Astrocyte (in vitro differentiated cells and primary cell): Measurements from ENCODE around the gene CREB5. TPM values are rescaled to one million over a fixed set of nuclear protein-coding genes. Genes with fewer than 3 reads are reported as not detected.

Source experiments
- DNase-seq: peaks from one replicate; pipeline ENCODE4 v3.0.0-alpha.2; 2010; ENCODE audit warnings: low read depth
- FAIRE-seq: peaks from 2 replicates; lab custom pipeline; 2011; peaks lifted over from hg19 to GRCh38; lab: Jason Lieb, UNC
- H2AFZ ChIP-seq: 2 replicates; pipeline ENCODE4 v1.6.0; 2012; ENCODE audit warnings: low read depth, low read length, inconsistent platforms
- H3K27ac ChIP-seq: 2 replicates; pipeline ENCODE4 v1.5.1; 2011; ENCODE audit warnings: low read depth, low read length, inconsistent platforms
- H3K27me3 ChIP-seq: 2 replicates; pipeline ENCODE4 v1.6.0; 2011; ENCODE audit warnings: low read length, inconsistent platforms; ENCODE audit not compliant: insufficient read depth
- H3K36me3 ChIP-seq: 2 replicates; pipeline ENCODE4 v1.5.1; 2011; ENCODE audit warnings: low read length, inconsistent platforms; ENCODE audit not compliant: insufficient read depth
- H3K4me1 ChIP-seq: 2 replicates; pipeline ENCODE4 v1.5.1; 2011; ENCODE audit warnings: low read length, inconsistent platforms; ENCODE audit not compliant: insufficient read depth
- H3K4me2 ChIP-seq: 2 replicates; pipeline ENCODE4 v1.6.0; 2012; ENCODE audit warnings: low read length, inconsistent platforms
- H3K4me3 ChIP-seq: 2 replicates; pipeline ENCODE4 v1.5.1; 2011; ENCODE audit warnings: low read depth, mild to moderate bottlenecking, low read length, inconsistent platforms; ENCODE audit not compliant: insufficient read depth
- H3K79me2 ChIP-seq: 2 replicates; pipeline ENCODE4 v1.6.0; 2012; ENCODE audit warnings: mild to moderate bottlenecking, low read length, inconsistent platforms; ENCODE audit not compliant: insufficient read depth
- H3K9ac ChIP-seq: 2 replicates; pipeline ENCODE4 v1.6.0; 2012; ENCODE audit warnings: mild to moderate bottlenecking, low read length, inconsistent platforms
- H3K9me3 ChIP-seq: 2 replicates; pipeline ENCODE4 v1.5.1; 2012; ENCODE audit warnings: low read depth, mild to moderate bottlenecking, low read length, inconsistent platforms; ENCODE audit not compliant: insufficient read depth
- H4K20me1 ChIP-seq: 2 replicates; pipeline ENCODE4 v1.6.0; 2012; ENCODE audit warnings: low read length, inconsistent platforms; ENCODE audit not compliant: insufficient read depth
- H3K27ac Mint-ChIP-seq: one replicate; pipeline ENCODE4 v1.8.0; 2021; ENCODE audit warnings: mild to moderate bottlenecking, mixed read lengths; ENCODE audit not compliant: unreplicated experiment
- H3K27me3 Mint-ChIP-seq: one replicate; pipeline ENCODE4 v1.8.0; 2021; ENCODE audit warnings: low read depth, mixed read lengths; ENCODE audit not compliant: unreplicated experiment
- H3K36me3 Mint-ChIP-seq: one replicate; pipeline ENCODE4 v1.8.0; 2021; ENCODE audit warnings: low read depth, mixed read lengths; ENCODE audit not compliant: unreplicated experiment
- H3K4me1 Mint-ChIP-seq: one replicate; pipeline ENCODE4 v1.8.0; 2021; ENCODE audit warnings: low read depth, mixed read lengths; ENCODE audit not compliant: unreplicated experiment
- H3K4me3 Mint-ChIP-seq: one replicate; pipeline ENCODE4 v1.8.0; 2021; ENCODE audit warnings: mild to moderate bottlenecking, moderate library complexity, mixed read lengths; ENCODE audit not compliant: unreplicated experiment
- H3K9me3 Mint-ChIP-seq: one replicate; pipeline ENCODE4 v1.8.0; 2021; ENCODE audit warnings: mild to moderate bottlenecking, mixed read lengths; ENCODE audit not compliant: unreplicated experiment
- CTCF ChIP-seq: IDR thresholded peaks from 2 replicates; pipeline ENCODE4 v1.5.1; 2011; ENCODE audit warnings: low read depth, mild to moderate bottlenecking, inconsistent platforms, low read length, moderate library complexity; ENCODE audit not compliant: insufficient read depth
- EZH2 ChIP-seq: IDR thresholded peaks from 2 replicates; pipeline ENCODE4 v1.6.1; 2012; ENCODE audit warnings: mild to moderate bottlenecking, low read length, inconsistent platforms; ENCODE audit not compliant: insufficient read depth
- total RNA-seq: library from RNA; stranded (reverse); gene quantifications from 2 replicates; pipeline ENCODE4 v1.2.1, GENCODE V29; 2021

The CREB5 gene
- total RNA-seq, 1 donor from 2014 or later, result 25.4 TPM

DNA sequence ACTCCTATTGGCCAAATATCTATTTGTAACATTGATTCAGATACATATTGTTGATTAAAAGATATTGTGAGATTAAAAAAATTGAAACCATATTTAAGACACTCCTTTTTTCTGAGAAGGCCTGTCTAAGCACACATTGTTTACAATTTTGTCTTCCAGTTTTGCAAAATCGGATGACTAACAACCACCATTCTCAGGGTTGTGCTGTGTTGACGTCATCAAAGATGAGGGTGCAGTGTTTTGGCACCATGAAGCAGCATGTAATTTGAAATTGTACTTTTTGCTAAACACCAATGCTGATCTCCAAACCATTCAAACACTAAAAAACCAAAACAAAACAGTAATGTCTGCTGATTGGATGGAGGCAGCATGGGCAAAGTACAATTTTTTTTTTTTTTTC is 7.4 kb downstream of the CREB5 start:
- Histone ChIP-seq H3K27me3 (no peaks in the 10 kb centered on the region), H3K4me2 (no peak overlapping the region), H3K4me1 (no peaks in the 10 kb centered on the region), H4K20me1 (no peaks in the 10 kb centered on the region), H3K4me3 (no peak overlapping the region), H3K9me3 (no peaks in the 10 kb centered on the region), H2AFZ (no peak overlapping the region), H3K36me3 (no peaks in the 10 kb centered on the region), H3K27ac (no peak overlapping the region), H3K9ac (no peak overlapping the region), H3K79me2 (peaks cover 3% of the 10 kb centered on the region)
- DNase-seq, result peak; percentile 81
- no peak for TF ChIP-seq CTCF
- no peak for TF ChIP-seq EZH2
- peaks cover 1% of the 10 kb centered on the region for H3K4me1 Mint-ChIP-seq
- no peaks in the 10 kb centered on the region for H3K27me3 Mint-ChIP-seq
- H3K27ac Mint-ChIP-seq, result no peak overlapping the region
- no peaks in the 10 kb centered on the region for H3K9me3 Mint-ChIP-seq
- no peaks in the 10 kb centered on the region for H3K36me3 Mint-ChIP-seq
- H3K4me3 Mint-ChIP-seq, result no peak overlapping the region
- no peak for FAIRE-seq

DNA sequence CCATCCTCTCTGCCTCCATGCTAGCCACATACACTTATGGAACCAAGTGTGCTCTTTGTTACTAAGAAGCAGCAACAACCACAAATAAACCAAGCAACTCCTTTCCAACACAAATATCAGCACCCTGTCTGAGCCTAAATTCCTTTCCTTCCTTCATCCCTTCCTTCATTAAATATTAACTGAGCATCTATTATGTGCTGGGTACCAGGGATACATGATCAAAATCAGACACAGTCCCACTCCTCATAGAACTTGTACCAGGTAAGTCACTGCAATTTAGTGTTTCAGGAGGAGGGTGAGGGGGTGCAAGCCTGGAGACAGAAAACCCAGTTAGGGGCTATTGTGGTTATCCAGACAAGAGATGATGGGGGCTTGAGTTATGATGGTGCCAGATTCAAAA is 10.8 kb downstream of the CREB5 start:
- H4K20me1 ChIP-seq, result peaks cover 6% of the 10 kb centered on the region
- peaks cover under 1% of the 10 kb centered on the region for H3K36me3 Mint-ChIP-seq
- no peaks in the 10 kb centered on the region for H3K4me1 ChIP-seq
- H3K36me3 ChIP-seq, result no peaks in the 10 kb centered on the region
- H3K4me3 ChIP-seq, result no peak overlapping the region
- H3K9ac ChIP-seq, result no peak overlapping the region
- H3K4me3 Mint-ChIP-seq, result no peak overlapping the region
- no peak for FAIRE-seq
- H3K27me3 ChIP-seq, result peaks cover 3% of the 10 kb centered on the region
- peaks cover 1% of the 10 kb centered on the region for H3K4me1 Mint-ChIP-seq
- H3K27ac Mint-ChIP-seq, result no peak overlapping the region
- H3K27ac ChIP-seq, result no peak overlapping the region
- H3K9me3 ChIP-seq, result no peaks in the 10 kb centered on the region
- H2AFZ ChIP-seq, result no peak overlapping the region
- H3K4me2 ChIP-seq, result no peak overlapping the region
- TF ChIP-seq CTCF (no peak), EZH2 (no peak)
- DNase-seq, result no peak
- H3K9me3 Mint-ChIP-seq, result peaks cover under 1% of the 10 kb centered on the region
- no peaks in the 10 kb centered on the region for H3K27me3 Mint-ChIP-seq
- no peaks in the 10 kb centered on the region for H3K79me2 ChIP-seq

DNA sequence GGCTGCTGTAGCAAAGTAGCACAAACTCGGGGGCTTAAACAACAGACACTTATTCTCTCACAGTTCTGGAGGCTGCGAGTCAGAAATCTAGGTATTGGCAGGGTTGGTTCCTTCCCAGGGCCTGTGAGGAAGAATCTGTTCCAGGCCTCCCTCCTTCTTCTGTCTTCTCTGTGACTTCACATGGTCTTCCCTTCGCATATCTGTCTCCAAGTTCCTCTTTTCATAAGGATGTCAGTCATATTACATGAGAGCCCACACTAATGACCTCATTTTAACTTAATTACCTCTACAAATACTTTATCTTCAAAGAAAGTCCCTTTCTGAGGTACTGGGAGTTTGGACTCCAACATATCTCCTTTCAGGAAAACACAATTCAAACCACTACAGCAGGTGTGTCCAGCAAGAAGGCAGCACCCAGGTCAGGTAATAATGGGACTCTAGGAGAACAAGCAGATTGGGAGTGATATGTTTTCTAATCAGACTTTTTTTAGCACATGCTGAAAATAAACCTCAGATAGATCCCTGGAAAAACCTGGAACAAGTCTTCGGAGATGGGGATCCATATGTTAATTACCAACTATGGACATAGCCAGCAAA is 11.7 kb downstream of the CREB5 start:
- H3K36me3 Mint-ChIP-seq, result peaks cover 4% of the 10 kb centered on the region

More for the DNA sequence above, 11.7 kb downstream of the CREB5 start:
- H3K4me3 ChIP-seq, result no peak overlapping the region
- no peaks in the 10 kb centered on the region for H3K79me2 ChIP-seq
- H3K9me3 Mint-ChIP-seq, result peaks cover 3% of the 10 kb centered on the region
- H3K9me3 ChIP-seq, result no peaks in the 10 kb centered on the region
- no peak for TF ChIP-seq CTCF
- TF ChIP-seq EZH2, result no peak
- H2AFZ ChIP-seq, result no peak overlapping the region
- H3K9ac ChIP-seq, result no peak overlapping the region
- H3K4me1 ChIP-seq, result no peaks in the 10 kb centered on the region
- DNase-seq, result no peak
- no peak overlapping the region for H3K4me3 Mint-ChIP-seq
- peaks cover 1% of the 10 kb centered on the region for H3K4me1 Mint-ChIP-seq
- no peak overlapping the region for H3K27ac ChIP-seq
- no peak overlapping the region for H3K4me2 ChIP-seq
- no peak overlapping the region for H3K27ac Mint-ChIP-seq
- H3K27me3 ChIP-seq, result peaks cover 3% of the 10 kb centered on the region
- H3K27me3 Mint-ChIP-seq, result peaks cover 5% of the 10 kb centered on the region
- no peaks in the 10 kb centered on the region for H3K36me3 ChIP-seq
- FAIRE-seq, result no peak
- peaks cover 11% of the 10 kb centered on the region for H4K20me1 ChIP-seq
